Measurements from ENCODE around the gene CDK4.

- TF ChIP-seq CTCF (optimal IDR thresholded peaks at IDR 0.05 in 1 of 3, IDR thresholded peaks at IDR 0.05 in 1 of 3, conservative IDR thresholded peaks at IDR 0.05 in 1 of 3; ENCODE audit: extremely low read depth in 1 of 3, insufficient read depth in 2 of 3, low read length in 3 of 3) (no peak), EZH2 (IDR thresholded peaks at IDR 0.05; ENCODE audit: low read length) (no peak)
Measured at GRCh38 chr12:57769594-57769993, 17.5 kb upstream of the CDK4 start.
